Sigmoid colon (tissue), 4 donors: ENCODE measurements around the gene OPRL1.

ENCODE experiments used
- CTCF ChIP-seq, 4 experiments: fragments of 450-650 bp in 3 of 4; fragments of 200-600 bp in 1 of 4; IDR thresholded peaks; one replicate each; pipeline ENCODE4 v1.5.1; 2016 to 2019; ENCODE audit warnings: antibody characterized with exemption in 4 of 4, mild to moderate bottlenecking in 3 of 4, moderate library complexity in 2 of 4
- EP300 ChIP-seq, 4 donors: sonication (generic); formaldehyde crosslinking; IDR thresholded peaks; one replicate each; pipeline ENCODE4 v1.6.1; 2017; ENCODE audit warnings: antibody characterized with exemption in 4 of 4

GRCh38 chr20:64106981-64107735, 27.3 kb downstream of the OPRL1 start, which contains the start of gene NPBWR2:
- TF ChIP-seq CTCF (IDR thresholded peaks at IDR 0.05) (no peak), EP300 (IDR thresholded peaks at IDR 0.05) (no peak)
